AG09309 (cell line): ENCODE results near the gene CALML6.
"Not testable (repeated sequence)": the region's sequence is repeated elsewhere in the genome, so short reads cannot be mapped to it uniquely, and the experiment has no call there.

Experiments
- DNase-seq: peaks from one replicate; pipeline ENCODE4 v3.0.0-alpha.2; 2010; ENCODE audit warnings: low read depth
- H3K4me3 ChIP-seq: 2 replicates; pipeline ENCODE4 v1.5.1; 2011; ENCODE audit warnings: mild to moderate bottlenecking, low read depth, low read length, moderate library complexity; ENCODE audit not compliant: control insufficient read depth
- TF ChIP-seq, protein P1 (sequence below): IDR thresholded peaks from 2 replicates; pipeline ENCODE4 v1.5.1; 2011; ENCODE audit warnings: mild to moderate bottlenecking, low read depth, low read length, inconsistent platforms; ENCODE audit not compliant: insufficient read depth, control insufficient read depth; ENCODE audit errors: missing control alignments

The CALML6 gene

GRCh38 chr1:1883092-1883873 lies 31.8 kb upstream of the CALML6 start:
- TF ChIP-seq, protein P1, sequence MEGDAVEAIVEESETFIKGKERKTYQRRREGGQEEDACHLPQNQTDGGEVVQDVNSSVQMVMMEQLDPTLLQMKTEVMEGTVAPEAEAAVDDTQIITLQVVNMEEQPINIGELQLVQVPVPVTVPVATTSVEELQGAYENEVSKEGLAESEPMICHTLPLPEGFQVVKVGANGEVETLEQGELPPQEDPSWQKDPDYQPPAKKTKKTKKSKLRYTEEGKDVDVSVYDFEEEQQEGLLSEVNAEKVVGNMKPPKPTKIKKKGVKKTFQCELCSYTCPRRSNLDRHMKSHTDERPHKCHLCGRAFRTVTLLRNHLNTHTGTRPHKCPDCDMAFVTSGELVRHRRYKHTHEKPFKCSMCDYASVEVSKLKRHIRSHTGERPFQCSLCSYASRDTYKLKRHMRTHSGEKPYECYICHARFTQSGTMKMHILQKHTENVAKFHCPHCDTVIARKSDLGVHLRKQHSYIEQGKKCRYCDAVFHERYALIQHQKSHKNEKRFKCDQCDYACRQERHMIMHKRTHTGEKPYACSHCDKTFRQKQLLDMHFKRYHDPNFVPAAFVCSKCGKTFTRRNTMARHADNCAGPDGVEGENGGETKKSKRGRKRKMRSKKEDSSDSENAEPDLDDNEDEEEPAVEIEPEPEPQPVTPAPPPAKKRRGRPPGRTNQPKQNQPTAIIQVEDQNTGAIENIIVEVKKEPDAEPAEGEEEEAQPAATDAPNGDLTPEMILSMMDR, result no peak
- H3K4me3 ChIP-seq, result no peak overlapping the region
- DNase-seq, result no peak

GRCh38 chr1:1883890-1884289 lies 31.2 kb upstream of the CALML6 start:
- H3K4me3 ChIP-seq, DNase-seq: not testable (repeated sequence)

- H3K4me3 ChIP-seq, result peak overlapping the region; percentile 69
- DNase-seq, result no peak
- TF ChIP-seq, protein P1, result no peak
These were observed 25.8 kb upstream of the CALML6 start for GRCh38 chr1:1889090-1889750.

DNA sequence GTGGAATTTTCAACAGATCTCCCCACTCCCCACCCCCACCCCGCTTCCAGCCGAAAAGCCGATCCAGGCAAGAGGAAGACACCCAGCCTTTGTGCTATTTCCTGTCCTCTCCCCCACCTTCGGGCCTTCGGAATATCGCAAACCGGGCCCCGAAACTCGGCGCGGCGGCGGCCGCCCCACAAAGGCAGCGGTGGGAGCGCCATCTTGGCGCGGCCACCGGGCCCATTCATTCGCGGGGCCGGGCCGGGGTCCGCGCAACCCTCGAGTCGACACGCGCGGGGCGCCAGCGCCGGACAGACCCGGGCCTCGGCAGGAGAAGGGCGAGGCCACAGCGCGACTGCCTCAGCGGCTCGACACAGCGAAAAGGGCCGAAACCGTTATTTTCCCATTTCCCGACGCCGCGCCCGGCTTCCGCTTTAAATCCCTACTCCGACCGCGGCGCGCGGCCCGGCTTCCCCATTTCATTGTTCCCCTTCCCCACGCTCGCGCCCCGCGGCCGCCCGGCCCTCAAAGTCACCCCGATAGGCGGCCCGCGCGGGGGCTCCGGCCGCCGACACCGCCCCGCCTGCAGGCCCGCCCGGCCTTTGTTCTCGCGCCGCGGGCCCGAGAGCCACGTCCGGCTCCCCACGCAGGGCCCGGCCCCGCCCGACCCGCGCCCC lies 25.1 kb upstream of the CALML6 start:
- TF ChIP-seq, protein P1, result no peak
- no peak for DNase-seq
- H3K4me3 ChIP-seq, result peak overlapping the region; percentile 69

- peak within 1 kb of the TSS; percentile 69 for H3K4me3 ChIP-seq
- DNase-seq, result peak; percentile 35
These were observed 24.3 kb upstream of the CALML6 start, which contains the start of gene GNB1 for GRCh38 chr1:1890506-1891348. Gene GNB1 (minus strand): TSS chr1:1891087. CDS start chr1:1825453, 65,634 bp downstream.

DNA sequence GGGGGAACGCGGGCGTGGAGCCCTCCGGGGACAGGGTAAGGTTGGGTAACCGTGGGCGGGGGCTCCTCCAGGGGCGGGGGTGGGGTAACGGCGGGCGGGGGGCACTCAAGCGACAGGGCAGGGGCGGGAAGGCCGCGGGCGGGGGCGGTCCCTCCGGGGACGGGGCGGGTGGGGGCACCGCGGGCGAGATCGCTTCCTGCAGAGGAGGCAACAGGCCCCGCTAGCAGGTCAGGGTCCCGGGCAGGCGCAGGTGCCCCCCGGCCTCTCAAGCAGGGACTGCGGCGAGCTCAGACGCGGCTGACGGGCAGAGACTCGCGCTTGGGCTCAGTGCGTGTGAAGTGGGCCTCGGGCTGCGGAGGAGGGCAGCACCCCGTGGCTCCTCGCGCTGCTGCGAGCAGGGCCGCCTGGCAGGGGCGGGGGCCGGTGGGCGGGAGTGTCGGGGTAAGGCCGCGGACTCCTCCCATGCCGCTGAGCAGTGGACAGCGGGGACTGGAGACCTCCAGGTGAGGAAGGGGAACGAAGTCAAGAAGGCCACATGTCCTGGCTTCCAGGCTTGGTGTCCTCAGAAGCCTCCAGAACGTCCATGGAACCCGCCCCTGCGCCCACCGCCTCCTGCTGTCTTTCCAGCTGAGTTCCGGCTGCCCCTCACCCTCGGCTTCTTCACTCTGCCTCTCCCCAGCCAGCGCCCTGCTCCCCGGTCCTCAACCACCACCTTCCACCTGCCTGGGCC lies 23.5 kb upstream of the CALML6 start:
- peak overlapping the region; percentile 69 for H3K4me3 ChIP-seq
- no peak for DNase-seq
- TF ChIP-seq, protein P1, result no peak

More at GRCh38 chr1:1890506-1891348, 24.3 kb upstream of the CALML6 start, which contains the start of gene GNB1:
- TF ChIP-seq, protein P1, result no peak
